Stimulated activated naive CD8-positive, alpha-beta T cell treated with anti-CD3 and anti-CD28 coated beads, Interleukin-15, amount 100 ng/mL, for 72 hours (primary cell): ENCODE data around the gene GALNT10.

Source experiments
- ATAC-seq: fragments of 150-1000 bp; cut with Tn5 transposase; 2 replicates; pipeline ENCODE4 v1.10.0; 2021; ENCODE audit warnings: mild to moderate bottlenecking, moderate library complexity
- DNase-seq, 2 donors: peaks; one replicate each; pipeline ENCODE4 v3.0.0; 2021 to 2022
- H3K27ac Mint-ChIP-seq, 2 donors: one replicate each; pipeline ENCODE4 v1.8.0; 2022; ENCODE audit warnings: mild to moderate bottlenecking in 2 of 2, mixed read lengths in 2 of 2, moderate library complexity in 2 of 2
- H3K27me3 Mint-ChIP-seq: one replicate; pipeline ENCODE4 v1.8.0; 2022; ENCODE audit warnings: mixed read lengths
- H3K4me1 Mint-ChIP-seq: one replicate; pipeline ENCODE4 v1.8.0; 2022; ENCODE audit warnings: mild to moderate bottlenecking, mixed read lengths
- H3K4me3 Mint-ChIP-seq, 2 donors: one replicate each; pipeline ENCODE4 v1.8.0; 2022; ENCODE audit warnings: mild to moderate bottlenecking in 2 of 2, mixed read lengths in 2 of 2, moderate library complexity in 1 of 2
- H3K9me3 Mint-ChIP-seq, 2 donors: one replicate each; pipeline ENCODE4 v1.8.0; 2022; ENCODE audit warnings: mixed read lengths in 2 of 2

The GALNT10 gene

GRCh38 chr5:154273963-154274827, 83.7 kb downstream of the GALNT10 start:
- no peak overlapping the region for H3K4me3 Mint-ChIP-seq

DNA sequence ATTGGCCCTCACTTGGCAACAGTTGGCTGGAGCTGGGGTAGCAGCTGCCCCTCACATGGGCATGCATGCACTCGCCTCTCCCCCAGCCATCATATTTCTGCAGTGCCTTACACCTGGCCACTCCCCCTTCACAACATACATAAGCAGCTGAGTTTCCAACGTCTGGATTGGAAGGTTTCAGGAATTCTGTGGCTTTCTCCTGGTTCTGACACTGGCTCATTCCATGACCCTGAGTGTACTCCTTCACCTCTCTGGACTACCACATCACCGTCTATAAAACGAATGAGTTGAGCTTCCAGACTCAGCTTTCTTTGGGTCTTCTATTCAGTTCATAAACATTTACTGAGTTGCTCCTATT, 84.3 kb downstream of the GALNT10 start:
- no peak for DNase-seq
- Mint-ChIP-seq H3K4me3 (no peak overlapping the region), H3K4me1 (peaks cover 59% of the 10 kb centered on the region), H3K27ac (no peak overlapping the region), H3K27me3 (no peaks in the 10 kb centered on the region), H3K9me3 (no peaks in the 10 kb centered on the region)
- no peak for ATAC-seq

More at GRCh38 chr5:154273963-154274827, 83.7 kb downstream of the GALNT10 start:
- DNase-seq, result no peak
- Mint-ChIP-seq H3K9me3 (no peaks in the 10 kb centered on the region), H3K4me1 (peaks cover 59% of the 10 kb centered on the region), H3K27me3 (no peaks in the 10 kb centered on the region), H3K27ac (no peak overlapping the region)
- ATAC-seq, result no peak

DNA sequence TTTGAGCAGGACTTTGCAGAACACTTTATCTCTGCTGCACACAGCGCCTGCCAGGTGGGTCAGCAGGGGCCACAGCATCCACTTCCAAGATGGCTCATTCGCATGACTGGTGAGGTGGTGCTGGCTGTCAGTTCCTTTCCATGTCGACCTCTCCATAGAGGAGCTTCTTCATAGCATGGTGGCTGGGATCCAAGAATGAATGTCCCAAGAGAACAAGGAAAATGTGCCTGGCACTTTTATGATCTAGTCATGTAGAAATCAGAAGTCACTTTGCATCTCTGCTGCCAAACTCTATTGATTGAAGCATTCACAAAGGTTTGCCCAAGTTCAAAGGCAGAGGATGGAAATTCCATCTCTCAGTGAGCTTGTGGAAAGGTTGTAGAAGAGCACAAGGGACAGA, 85.0 kb downstream of the GALNT10 start:
- DNase-seq, result no peak
- H3K4me1 Mint-ChIP-seq, result peaks cover 59% of the 10 kb centered on the region
- ATAC-seq, result no peak
- no peak overlapping the region for H3K4me3 Mint-ChIP-seq
- no peaks in the 10 kb centered on the region for H3K9me3 Mint-ChIP-seq
- H3K27ac Mint-ChIP-seq, result no peak overlapping the region
- no peaks in the 10 kb centered on the region for H3K27me3 Mint-ChIP-seq

- peaks cover 59% of the 10 kb centered on the region for H3K4me1 Mint-ChIP-seq
- H3K27ac Mint-ChIP-seq, result peak overlapping the region in 1 of 2 donors; percentile 63
- ATAC-seq, result no peak
- no peak for DNase-seq
- H3K27me3 Mint-ChIP-seq, result no peaks in the 10 kb centered on the region
- peak overlapping the region in 1 of 2 donors; percentile 0 for H3K4me3 Mint-ChIP-seq
- no peaks in the 10 kb centered on the region for H3K9me3 Mint-ChIP-seq
Measured at GRCh38 chr5:154276261-154276972, 85.9 kb downstream of the GALNT10 start.

- DNase-seq (no peak), ATAC-seq (no peak)
- Mint-ChIP-seq H3K4me3 (no peak overlapping the region), H3K27me3 (no peaks in the 10 kb centered on the region), H3K27ac (no peak overlapping the region), H3K9me3 (peaks cover 0 to 4% of the 10 kb centered on the region in 2 donors), H3K4me1 (peaks cover 54% of the 10 kb centered on the region)
Measured at GRCh38 chr5:154276973-154277331, 86.4 kb downstream of the GALNT10 start.

DNA sequence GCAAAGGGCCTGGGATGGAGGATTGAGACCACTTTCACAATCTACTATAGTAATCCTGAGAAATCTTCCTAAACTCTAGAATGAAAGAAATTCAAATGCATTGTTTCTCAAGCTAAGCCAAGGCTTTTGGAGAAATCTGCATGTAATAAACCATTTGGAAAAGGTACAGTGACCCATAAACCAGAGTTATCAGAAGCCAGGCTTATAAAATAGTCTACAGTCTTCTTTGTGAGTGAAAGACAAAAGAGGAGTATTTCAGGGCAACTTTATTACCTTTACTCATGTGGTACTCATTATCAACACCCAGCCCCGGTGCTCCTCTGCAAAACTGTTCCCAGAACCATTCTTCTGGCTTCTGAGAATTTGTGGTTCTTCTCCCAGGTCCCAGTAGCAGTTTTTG, 87.0 kb downstream of the GALNT10 start:
- Mint-ChIP-seq H3K9me3 (peaks cover 0 to 4% of the 10 kb centered on the region in 2 donors), H3K27me3 (no peaks in the 10 kb centered on the region), H3K4me3 (no peak overlapping the region), H3K4me1 (peaks cover 48% of the 10 kb centered on the region), H3K27ac (no peak overlapping the region)
- no peak for DNase-seq
- no peak for ATAC-seq

- Mint-ChIP-seq H3K9me3 (peaks cover 0 to 4% of the 10 kb centered on the region in 2 donors), H3K4me1 (peaks cover 41% of the 10 kb centered on the region), H3K27ac (no peak overlapping the region), H3K4me3 (no peak overlapping the region), H3K27me3 (no peaks in the 10 kb centered on the region)
- DNase-seq, result no peak
- no peak for ATAC-seq
Measured at GRCh38 chr5:154278186-154278585, 87.7 kb downstream of the GALNT10 start.

- H3K27me3 Mint-ChIP-seq, result no peaks in the 10 kb centered on the region
- no peak overlapping the region for H3K27ac Mint-ChIP-seq
- ATAC-seq, result no peak
- DNase-seq, result no peak
- no peak overlapping the region for H3K4me3 Mint-ChIP-seq
- peaks cover 43% of the 10 kb centered on the region for H3K4me1 Mint-ChIP-seq
- H3K9me3 Mint-ChIP-seq, result peaks cover 0 to 4% of the 10 kb centered on the region in 2 donors
Measured at GRCh38 chr5:154278908-154279307, 88.4 kb downstream of the GALNT10 start.

GRCh38 chr5:154284433-154284832, 93.9 kb downstream of the GALNT10 start:
- Mint-ChIP-seq H3K9me3 (peaks cover 0 to 4% of the 10 kb centered on the region in 2 donors), H3K27ac (no peak overlapping the region), H3K4me3 (no peak overlapping the region), H3K27me3 (no peaks in the 10 kb centered on the region), H3K4me1 (peaks cover 36% of the 10 kb centered on the region)
- DNase-seq (no peak), ATAC-seq (no peak)

DNA sequence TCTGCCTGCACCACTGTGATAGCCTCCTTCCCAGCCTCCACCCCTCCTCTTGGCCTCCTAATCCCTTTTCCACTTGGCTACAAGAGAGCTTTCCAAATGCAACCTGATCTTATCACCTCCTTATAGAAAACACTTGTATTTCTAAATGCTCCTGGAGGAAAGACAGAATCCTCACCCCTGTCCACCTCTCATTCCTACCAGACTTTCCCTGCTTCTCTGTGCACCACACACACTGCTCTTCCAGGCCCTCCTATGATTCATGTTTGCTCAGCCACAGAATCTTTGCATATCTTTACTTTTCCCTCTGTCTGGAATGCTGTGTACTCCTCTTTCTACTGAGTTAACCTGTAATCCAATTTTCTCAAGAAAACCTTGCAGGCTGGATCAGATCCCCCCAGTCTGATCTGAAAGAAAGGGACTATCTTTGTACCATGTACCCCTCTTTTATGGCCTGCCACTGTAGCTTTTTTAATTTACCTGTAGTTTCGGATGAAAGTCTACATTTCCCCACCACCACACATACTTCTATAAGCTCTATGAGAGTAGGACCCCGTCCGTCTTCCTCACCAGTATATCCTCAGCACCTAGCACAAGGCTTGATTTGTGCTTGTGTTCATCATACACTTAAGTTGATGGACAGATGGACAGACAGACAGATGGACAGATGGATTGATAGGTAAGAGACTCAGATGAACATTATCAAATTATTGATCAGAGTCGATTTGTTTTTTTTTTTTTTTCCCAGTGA, 95.3 kb downstream of the GALNT10 start:
- Mint-ChIP-seq H3K27me3 (no peaks in the 10 kb centered on the region), H3K4me1 (peaks cover 36% of the 10 kb centered on the region), H3K27ac (peak overlapping the region in 1 of 2 donors; percentile 16), H3K4me3 (no peak overlapping the region), H3K9me3 (peaks cover 0 to 4% of the 10 kb centered on the region in 2 donors)
- ATAC-seq (no peak), DNase-seq (no peak)

GRCh38 chr5:154286557-154286956, 96.0 kb downstream of the GALNT10 start:
- Mint-ChIP-seq H3K9me3 (peaks cover 0 to 3% of the 10 kb centered on the region in 2 donors), H3K27ac (no peak overlapping the region), H3K4me1 (peaks cover 40% of the 10 kb centered on the region), H3K4me3 (no peak overlapping the region), H3K27me3 (no peaks in the 10 kb centered on the region)
- ATAC-seq, result no peak
- DNase-seq, result no peak

GRCh38 chr5:154287136-154287535, 96.6 kb downstream of the GALNT10 start:
- Mint-ChIP-seq H3K4me1 (peaks cover 45% of the 10 kb centered on the region), H3K9me3 (no peaks in the 10 kb centered on the region), H3K4me3 (no peak overlapping the region), H3K27ac (no peak overlapping the region), H3K27me3 (no peaks in the 10 kb centered on the region)
- DNase-seq, result no peak
- no peak for ATAC-seq

DNA sequence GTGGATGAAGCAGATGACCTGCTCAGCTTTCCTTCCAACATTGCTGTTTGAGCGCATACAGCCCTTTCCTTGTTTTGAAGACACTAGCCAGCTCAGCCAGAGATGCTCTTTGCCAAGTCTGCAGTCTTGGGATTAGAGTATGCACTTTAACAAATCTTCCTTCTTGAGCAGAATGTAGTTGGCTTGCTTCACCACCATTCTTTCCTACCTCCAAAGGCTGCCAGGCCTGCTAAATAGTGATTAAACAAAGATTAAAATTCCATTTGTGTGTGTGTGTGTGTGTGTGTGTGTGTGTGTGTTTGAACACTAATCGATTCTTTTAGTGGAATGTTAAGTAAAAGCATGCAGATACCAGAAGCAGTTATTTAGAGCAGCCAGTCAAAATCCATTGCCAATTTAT, 97.6 kb downstream of the GALNT10 start:
- no peak for ATAC-seq
- Mint-ChIP-seq H3K27me3 (no peaks in the 10 kb centered on the region), H3K4me3 (no peak overlapping the region), H3K9me3 (no peaks in the 10 kb centered on the region), H3K4me1 (peaks cover 48% of the 10 kb centered on the region), H3K27ac (no peak overlapping the region)
- no peak for DNase-seq

DNA sequence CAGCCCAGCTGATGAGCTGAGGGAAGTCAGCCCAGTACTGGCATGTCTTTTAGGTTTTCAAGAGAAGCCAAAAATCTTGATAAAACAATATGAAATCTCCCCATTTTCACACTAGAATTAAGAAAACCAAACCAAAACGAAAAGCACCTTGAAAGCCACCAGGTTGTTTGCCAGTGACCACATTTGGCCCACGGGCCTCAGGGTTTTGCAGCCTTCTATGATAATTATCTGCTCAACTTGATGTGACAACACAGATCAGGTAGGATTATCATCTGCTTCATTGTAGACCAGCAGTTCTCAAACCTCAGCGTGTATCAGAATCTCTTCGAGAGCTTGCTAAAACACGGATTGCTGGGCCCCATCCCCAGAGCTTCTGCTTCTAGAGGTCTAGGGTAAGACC, 101.4 kb downstream of the GALNT10 start:
- no peaks in the 10 kb centered on the region for H3K27me3 Mint-ChIP-seq
- DNase-seq (no peak), ATAC-seq (no peak)
- no peak overlapping the region for H3K4me3 Mint-ChIP-seq
- no peaks in the 10 kb centered on the region for H3K9me3 Mint-ChIP-seq
- H3K27ac Mint-ChIP-seq, result no peak overlapping the region
- H3K4me1 Mint-ChIP-seq, result peaks cover 29% of the 10 kb centered on the region

GRCh38 chr5:154293219-154293618, 102.7 kb downstream of the GALNT10 start:
- no peak for ATAC-seq
- H3K9me3 Mint-ChIP-seq, result no peaks in the 10 kb centered on the region
- no peaks in the 10 kb centered on the region for H3K27me3 Mint-ChIP-seq
- H3K4me1 Mint-ChIP-seq, result peaks cover 19% of the 10 kb centered on the region
- no peak overlapping the region for H3K27ac Mint-ChIP-seq
- DNase-seq, result no peak
- H3K4me3 Mint-ChIP-seq, result no peak overlapping the region

DNA sequence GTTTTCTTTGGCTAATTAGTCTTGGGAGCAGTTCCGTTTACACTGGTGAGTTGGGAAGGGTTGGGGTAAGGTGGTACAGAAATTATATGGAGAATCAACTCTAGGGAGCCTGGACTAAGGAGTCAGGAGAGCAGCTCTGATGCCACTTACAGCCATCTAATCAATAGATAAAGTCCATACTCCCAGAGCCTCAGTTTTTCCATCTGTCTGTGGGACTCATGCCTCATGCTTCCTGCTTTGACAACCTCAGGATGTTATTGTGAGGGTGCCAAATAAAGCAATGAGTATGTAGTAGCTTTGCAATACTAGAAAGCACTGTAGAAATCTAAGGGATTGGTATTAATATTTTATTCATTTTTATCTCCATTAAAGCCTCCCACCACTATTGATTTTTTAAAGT, 105.0 kb downstream of the GALNT10 start:
- H3K4me1 Mint-ChIP-seq, result peaks cover 15% of the 10 kb centered on the region
- H3K27me3 Mint-ChIP-seq, result no peaks in the 10 kb centered on the region
- H3K9me3 Mint-ChIP-seq, result no peaks in the 10 kb centered on the region
- DNase-seq, result no peak
- H3K4me3 Mint-ChIP-seq, result no peak overlapping the region
- no peak for ATAC-seq
- H3K27ac Mint-ChIP-seq, result no peak overlapping the region
